ENCODE measurements around the gene RRAGA.

DNA sequence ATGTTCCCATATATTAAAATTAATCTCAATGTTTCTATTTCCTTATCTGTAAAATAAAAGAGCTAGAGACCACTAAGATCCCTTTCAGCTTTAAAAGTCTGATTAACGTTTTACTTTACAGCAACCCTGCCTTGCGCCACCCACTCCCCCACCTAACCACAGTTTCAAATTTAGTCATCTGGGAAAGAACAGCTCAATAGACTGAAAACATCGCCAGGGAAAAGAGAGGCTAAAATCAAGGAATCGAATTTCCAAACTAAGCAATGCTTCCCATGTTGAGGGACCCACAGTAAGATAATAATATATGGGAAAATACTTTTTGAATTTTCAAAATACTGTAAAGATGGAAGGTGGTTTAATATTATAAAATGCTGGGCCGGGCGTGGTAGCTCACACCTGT is 22.9 kb upstream of the RRAGA start:
- TF ChIP-seq POLR2AphosphoS5 (IDR thresholded peaks at IDR 0.05; ENCODE audit: low read depth, low read length), result no peak
- TF ChIP-seq POU2F2 (IDR thresholded peaks at IDR 0.05; ENCODE audit: low read depth, low read length), result no peak
- no peak for TF ChIP-seq POLR2A (IDR thresholded peaks at IDR 0.05; ENCODE audit: low read depth, low read length)
- no peak for TF ChIP-seq SPI1 (IDR thresholded peaks at IDR 0.05; ENCODE audit: low read depth, low read length)
- TF ChIP-seq TAF1 (IDR thresholded peaks at IDR 0.05; ENCODE audit: low read depth, low read length), result no peak
- TF ChIP-seq PAX5 (IDR thresholded peaks at IDR 0.05; ENCODE audit: insufficient read depth, low read length, severe bottlenecking), result no peak

Data from GM12891 (cell line).